Karpas-422 (cell line): ENCODE results near the gene FREM1. TPM values are rescaled to one million over a fixed set of nuclear protein-coding genes. Genes with fewer than 3 reads are reported as not detected.

Experiments used
- DNase-seq: peaks from one replicate; pipeline ENCODE4 v3.0.0-alpha.2; 2015
- H2AFZ ChIP-seq: fragments of 200-600 bp; sonication (generic); 2 replicates; pipeline ENCODE4 v1.6.1; 2014; ENCODE audit warnings: antibody characterized with exemption, low read length, mixed read lengths
- H3K27ac ChIP-seq: fragments of 200-600 bp; sonication (generic); 2 replicates; pipeline ENCODE4 v1.5.1; 2014; ENCODE audit warnings: mild to moderate bottlenecking, low read length, moderate library complexity
- H3K27me3 ChIP-seq: fragments of 200-600 bp; sonication (generic); 2 replicates; pipeline ENCODE4 v1.6.1; 2014; ENCODE audit warnings: low read length, mixed read lengths
- H3K36me3 ChIP-seq: fragments of 200-600 bp; sonication (generic); 2 replicates; pipeline ENCODE4 v1.6.1; 2014; ENCODE audit warnings: low read length, mixed read lengths; ENCODE audit not compliant: insufficient read depth
- H3K4me1 ChIP-seq: fragments of 200-600 bp; sonication (generic); 2 replicates; pipeline ENCODE4 v1.6.1; 2014; ENCODE audit warnings: mild to moderate bottlenecking, low read length, mixed read lengths
- H3K4me2 ChIP-seq: fragments of 200-600 bp; sonication (generic); 2 replicates; pipeline ENCODE4 v1.6.1; 2014; ENCODE audit warnings: low read length, low read depth, mild to moderate bottlenecking; ENCODE audit not compliant: poor library complexity, severe bottlenecking
- H3K4me3 ChIP-seq: fragments of 200-600 bp; sonication (generic); 2 replicates; pipeline ENCODE4 v1.5.1; 2014; ENCODE audit warnings: mild to moderate bottlenecking, antibody characterized with exemption, low read length, mixed read lengths
- H3K79me2 ChIP-seq: fragments of 200-600 bp; sonication (generic); 2 replicates; pipeline ENCODE4 v1.6.1; 2014; ENCODE audit warnings: mild to moderate bottlenecking, low read length, mixed read lengths
- H3K9ac ChIP-seq: fragments of 200-600 bp; sonication (generic); 2 replicates; pipeline ENCODE4 v1.6.0; 2014; ENCODE audit warnings: low read length
- H3K9me2 ChIP-seq: fragments of 200-600 bp; sonication (generic), shearing (Covaris generic); replicated peaks from 2 replicates; pipeline ENCODE4 v1.6.0; 2014; ENCODE audit warnings: mild to moderate bottlenecking, low read length, moderate library complexity; ENCODE audit not compliant: insufficient read depth
- H3K9me3 ChIP-seq: fragments of 300-700, 200-600 bp; sonication (generic); 2 replicates; pipeline ENCODE4 v1.6.1; 2014; ENCODE audit warnings: low read length, mixed read lengths
- H4K20me1 ChIP-seq: fragments of 200-600 bp; sonication (generic); 2 replicates; pipeline ENCODE4 v1.6.1; 2014; ENCODE audit warnings: mild to moderate bottlenecking, antibody characterized with exemption, low read length, low read depth; ENCODE audit not compliant: insufficient read depth
- total RNA-seq: library from RNA; depleted of rRNA; stranded (reverse); fragments of >200 nt; shearing (Covaris generic); gene quantifications from 2 replicates; pipeline ENCODE4 v1.2.3, GENCODE V29; 2014; ENCODE audit warnings: low replicate concordance

FREM1 gene
- total RNA-seq, 1 experiment from 2014 or later: not detected

GRCh38 chr9:14857449-14858305 lies 52.6 kb downstream of the FREM1 start:
- H4K20me1 ChIP-seq: no peaks in the 10 kb centered on the region
- no peak overlapping the region for H3K4me3 ChIP-seq
- no peak overlapping the region for H3K4me2 ChIP-seq
- H3K9me2 ChIP-seq: no peaks in the 10 kb centered on the region
- H2AFZ ChIP-seq: no peak overlapping the region
- DNase-seq: no peak
- no peak overlapping the region for H3K9ac ChIP-seq
- no peaks in the 10 kb centered on the region; the same call in 1 of the 2 replicates for H3K27me3 ChIP-seq
- no peaks in the 10 kb centered on the region for H3K9me3 ChIP-seq
- H3K4me1 ChIP-seq: no peaks in the 10 kb centered on the region
- no peak overlapping the region for H3K27ac ChIP-seq
- H3K36me3 ChIP-seq: no peaks in the 10 kb centered on the region
- no peaks in the 10 kb centered on the region for H3K79me2 ChIP-seq

- Histone ChIP-seq H3K4me2 (no peak overlapping the region), H3K4me3 (no peak overlapping the region), H3K9me3 (no peaks in the 10 kb centered on the region), H3K4me1 (no peaks in the 10 kb centered on the region), H4K20me1 (no peaks in the 10 kb centered on the region), H3K9me2 (no peaks in the 10 kb centered on the region), H3K9ac (no peak overlapping the region), H3K27me3 (no peaks in the 10 kb centered on the region; the same call in 1 of the 2 replicates), H3K36me3 (no peaks in the 10 kb centered on the region), H3K79me2 (no peaks in the 10 kb centered on the region), H2AFZ (no peak overlapping the region), H3K27ac (no peak overlapping the region)
- DNase-seq: no peak
These were observed 60.4 kb downstream of the FREM1 start for GRCh38 chr9:14849851-14850250.

- no peak for DNase-seq
- no peaks in the 10 kb centered on the region; the same call in 1 of the 2 replicates for H3K27me3 ChIP-seq
- no peaks in the 10 kb centered on the region for H3K4me1 ChIP-seq
- no peak overlapping the region for H3K27ac ChIP-seq
- no peaks in the 10 kb centered on the region for H3K79me2 ChIP-seq
- H3K9ac ChIP-seq: no peak overlapping the region
- H3K9me2 ChIP-seq: no peaks in the 10 kb centered on the region
- no peak overlapping the region for H3K4me3 ChIP-seq
- no peaks in the 10 kb centered on the region for H3K36me3 ChIP-seq
- H2AFZ ChIP-seq: no peak overlapping the region
- H4K20me1 ChIP-seq: no peaks in the 10 kb centered on the region
- H3K9me3 ChIP-seq: no peaks in the 10 kb centered on the region
- H3K4me2 ChIP-seq: no peak overlapping the region
These were observed 60.9 kb downstream of the FREM1 start for GRCh38 chr9:14849296-14849695.

DNA sequence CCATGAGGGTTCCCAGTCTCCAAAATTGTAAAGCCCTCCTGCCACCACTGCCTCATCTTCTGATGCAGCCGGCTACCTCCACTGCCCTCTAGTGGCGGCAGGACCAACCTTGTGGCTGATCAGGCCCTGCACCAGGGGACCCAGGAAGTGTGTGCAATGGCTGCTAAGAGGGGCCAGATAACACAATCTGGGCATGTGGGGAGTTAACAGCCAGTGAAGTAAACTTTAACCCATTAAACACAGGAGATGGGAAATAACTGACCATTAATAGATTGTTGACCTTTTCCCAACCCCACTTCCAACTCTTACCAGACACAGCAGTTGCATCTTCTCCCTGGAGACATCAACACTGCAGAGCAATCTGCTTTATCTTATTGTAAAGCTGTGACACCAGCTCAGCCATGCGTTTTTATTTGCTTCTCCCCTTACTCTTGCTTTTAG lies 63.3 kb downstream of the FREM1 start:
- Histone ChIP-seq H4K20me1 (no peaks in the 10 kb centered on the region), H3K4me3 (no peak overlapping the region)

DNA sequence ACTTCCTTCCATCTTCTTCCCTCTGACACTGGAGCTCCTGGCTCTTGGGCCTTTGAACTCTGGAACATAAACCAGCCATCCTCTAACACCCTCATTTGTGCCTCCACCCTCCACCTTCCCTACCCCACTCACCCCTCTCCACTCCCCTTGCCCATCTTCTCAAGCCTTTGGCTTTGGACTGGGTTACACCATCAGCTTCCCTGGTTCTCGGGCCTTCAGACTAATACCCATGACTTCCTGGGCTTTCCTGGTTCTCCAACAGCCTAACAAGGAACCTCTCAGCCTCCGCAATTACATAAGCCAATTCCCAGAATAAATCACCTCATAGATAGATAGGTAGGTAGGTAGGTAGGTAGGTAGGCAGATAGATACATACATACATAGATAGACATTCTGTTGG lies 67.1 kb downstream of the FREM1 start:
- no peaks in the 10 kb centered on the region for H3K9me2 ChIP-seq
- H4K20me1 ChIP-seq: no peaks in the 10 kb centered on the region
- no peaks in the 10 kb centered on the region for H3K4me1 ChIP-seq

More for the DNA sequence above, 63.3 kb downstream of the FREM1 start:
- H3K27me3 ChIP-seq: no peaks in the 10 kb centered on the region
- no peaks in the 10 kb centered on the region for H3K4me1 ChIP-seq
- no peak overlapping the region for H3K9ac ChIP-seq
- H3K9me2 ChIP-seq: no peaks in the 10 kb centered on the region
- no peak overlapping the region for H3K4me2 ChIP-seq
- peak; percentile 91 for DNase-seq
- H2AFZ ChIP-seq: no peak overlapping the region
- H3K36me3 ChIP-seq: no peaks in the 10 kb centered on the region
- no peaks in the 10 kb centered on the region for H3K79me2 ChIP-seq
- no peaks in the 10 kb centered on the region for H3K9me3 ChIP-seq
- no peak overlapping the region for H3K27ac ChIP-seq

DNA sequence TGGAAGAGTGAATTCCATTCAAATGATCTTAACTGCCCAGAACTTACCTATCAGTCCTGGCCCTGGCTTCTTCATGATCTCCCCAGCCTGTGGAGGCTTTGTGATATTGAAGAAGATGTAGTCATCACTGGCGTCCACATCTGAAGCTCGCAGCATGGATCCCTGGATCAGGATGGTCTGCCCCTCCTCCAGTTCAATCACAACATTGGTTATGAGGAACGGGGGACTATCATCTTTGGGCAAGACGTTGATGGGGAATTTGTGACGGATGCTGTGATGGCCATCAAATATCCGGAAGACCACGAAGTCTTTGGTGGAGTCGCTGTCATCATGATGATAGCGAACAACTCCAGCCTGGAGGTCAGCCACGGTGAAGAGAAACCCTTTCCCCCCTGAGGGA lies 68.0 kb downstream of the FREM1 start:
- Histone ChIP-seq H3K9me2 (no peaks in the 10 kb centered on the region), H2AFZ (no peak overlapping the region), H3K36me3 (no peaks in the 10 kb centered on the region), H3K27ac (no peak overlapping the region), H3K9ac (no peak overlapping the region), H3K9me3 (no peaks in the 10 kb centered on the region), H4K20me1 (no peaks in the 10 kb centered on the region), H3K4me3 (no peak overlapping the region), H3K79me2 (no peaks in the 10 kb centered on the region), H3K27me3 (no peaks in the 10 kb centered on the region), H3K4me1 (no peaks in the 10 kb centered on the region), H3K4me2 (no peak overlapping the region)
- DNase-seq: no peak

More for the DNA sequence above, 67.1 kb downstream of the FREM1 start:
- no peak overlapping the region for H3K4me2 ChIP-seq
- H3K4me3 ChIP-seq: no peak overlapping the region
- H3K79me2 ChIP-seq: no peaks in the 10 kb centered on the region
- H3K27ac ChIP-seq: no peak overlapping the region
- no peaks in the 10 kb centered on the region for H3K9me3 ChIP-seq
- no peak for DNase-seq
- H2AFZ ChIP-seq: no peak overlapping the region
- no peak overlapping the region for H3K9ac ChIP-seq
- no peaks in the 10 kb centered on the region for H3K36me3 ChIP-seq
- H3K27me3 ChIP-seq: no peaks in the 10 kb centered on the region

DNA sequence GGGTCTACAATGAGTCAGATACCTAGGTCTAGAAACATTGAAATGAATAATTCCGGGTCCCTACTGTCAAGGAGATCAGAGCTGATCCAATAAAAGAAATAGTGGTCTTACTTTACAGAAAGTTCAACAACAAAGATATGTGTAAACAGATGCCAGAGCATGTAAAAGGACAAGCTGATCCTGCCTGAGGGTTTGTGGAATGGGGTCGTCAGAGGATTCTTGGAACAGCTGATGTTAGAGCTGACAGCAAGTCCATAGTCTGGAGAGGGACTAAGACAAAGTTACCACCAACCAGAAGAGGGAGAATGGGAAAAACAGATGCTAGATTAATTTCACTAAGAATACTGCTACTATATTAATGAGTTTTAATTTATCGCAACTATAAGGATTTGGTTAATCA lies 71.5 kb downstream of the FREM1 start:
- no peaks in the 10 kb centered on the region for H3K79me2 ChIP-seq
- no peak overlapping the region for H3K9ac ChIP-seq
- no peaks in the 10 kb centered on the region for H3K9me2 ChIP-seq
- H3K36me3 ChIP-seq: no peaks in the 10 kb centered on the region
- H3K4me3 ChIP-seq: no peak overlapping the region
- no peaks in the 10 kb centered on the region for H4K20me1 ChIP-seq
- no peak for DNase-seq
- no peaks in the 10 kb centered on the region for H3K27me3 ChIP-seq
- no peak overlapping the region for H3K4me2 ChIP-seq
- no peak overlapping the region for H2AFZ ChIP-seq
- no peaks in the 10 kb centered on the region for H3K4me1 ChIP-seq
- no peak overlapping the region for H3K27ac ChIP-seq
- no peaks in the 10 kb centered on the region for H3K9me3 ChIP-seq

DNA sequence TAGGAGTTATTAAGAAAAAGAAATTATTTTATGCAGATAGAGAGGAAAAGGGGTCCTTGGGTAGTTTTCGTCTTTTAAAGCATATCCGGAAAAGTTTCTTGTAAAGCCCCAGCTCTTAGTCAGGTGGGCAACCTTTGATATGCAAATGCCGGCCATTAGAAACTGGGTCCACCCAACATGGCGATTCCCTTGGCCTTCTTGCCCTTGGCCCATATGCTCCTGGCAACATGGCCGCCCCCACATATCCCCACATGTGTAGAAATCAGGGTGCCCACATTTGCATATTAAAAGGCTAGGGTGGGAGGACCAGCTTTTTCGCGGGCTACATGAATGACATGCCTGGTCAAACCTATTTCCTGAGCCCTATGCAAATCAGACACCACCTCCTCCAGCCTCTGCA lies 73.3 kb downstream of the FREM1 start:
- Histone ChIP-seq H3K27me3 (no peaks in the 10 kb centered on the region), H3K4me3 (no peak overlapping the region)

More for the DNA sequence above, 73.3 kb downstream of the FREM1 start:
- Histone ChIP-seq H4K20me1 (no peaks in the 10 kb centered on the region), H3K36me3 (no peaks in the 10 kb centered on the region), H2AFZ (no peak overlapping the region), H3K4me2 (no peak overlapping the region), H3K27ac (no peak overlapping the region), H3K9ac (no peak overlapping the region), H3K9me3 (no peaks in the 10 kb centered on the region), H3K79me2 (no peaks in the 10 kb centered on the region), H3K9me2 (no peaks in the 10 kb centered on the region), H3K4me1 (no peaks in the 10 kb centered on the region)
- no peak for DNase-seq
